Measurements from ENCODE around the gene CRLF1. TPM values are rescaled to one million over a fixed set of nuclear protein-coding genes. Genes with fewer than 3 reads are reported as not detected.

Gene CRLF1
- total and polyA plus RNA-seq, 2 experiments from 2014 or later = 8.6 to 59.2 TPM

GRCh38 chr19:18653853-18654252, 47.3 kb upstream of the CRLF1 start:
- TF ChIP-seq EZH2 (IDR thresholded peaks at IDR 0.05; ENCODE audit: insufficient read depth, poor library complexity, severe bottlenecking) = no peak
- no peak for TF ChIP-seq EZH2phosphoT487 (IDR thresholded peaks at IDR 0.05; ENCODE audit: insufficient read depth, low read depth)
- Histone ChIP-seq H2AFZ (no peak overlapping the region), H3K36me3 (ENCODE audit: low read depth) (no peaks in the 10 kb centered on the region), H3K4me3 (no peak overlapping the region), H3K9ac (no peak overlapping the region), H3K9me3 (ENCODE audit: low read depth) (no peaks in the 10 kb centered on the region), H3F3A (ENCODE audit: insufficient read depth) (peaks cover 8% of the 10 kb centered on the region; the same call in 1 of the 2 replicates), H3K9me2 (ENCODE audit: insufficient read depth) (no peaks in the 10 kb centered on the region), H3K27me3 (replicated peaks; ENCODE audit: insufficient read depth) (no peaks in the 10 kb centered on the region), H3K4me2 (ENCODE audit: unreplicated experiment) (no peak overlapping the region), H4K20me1 (ENCODE audit: insufficient read depth) (no peaks in the 10 kb centered on the region), H3K27ac (no peak overlapping the region), H3K4me1 (ENCODE audit: insufficient read depth) (peaks cover 22% of the 10 kb centered on the region), H3K79me2 (ENCODE audit: insufficient read depth) (no peaks in the 10 kb centered on the region)
- in situ Hi-C loops (cut with MboI) = no loop called here
- no peak for DNase-seq
- 40 to 90% methylated on average over 1 of the region's 1 CpG for WGBS, 2 experiments (ENCODE audit: low coverage in 1 of 2, low lambda C conversion rate in 2 of 2, missing lambda C conversion rate in 2 of 2)

GRCh38 chr19:18651733-18652132, 45.1 kb upstream of the CRLF1 start:
- Histone ChIP-seq H4K20me1 (ENCODE audit: insufficient read depth) (no peaks in the 10 kb centered on the region), H3K27ac (no peak overlapping the region), H3K4me2 (ENCODE audit: unreplicated experiment) (no peak overlapping the region), H3K36me3 (ENCODE audit: low read depth) (no peaks in the 10 kb centered on the region), H3K4me3 (no peak overlapping the region), H3K9me3 (ENCODE audit: low read depth) (no peaks in the 10 kb centered on the region), H3K27me3 (replicated peaks; ENCODE audit: insufficient read depth) (no peaks in the 10 kb centered on the region), H3K9me2 (ENCODE audit: insufficient read depth) (no peaks in the 10 kb centered on the region), H3F3A (ENCODE audit: insufficient read depth) (peaks cover 8% of the 10 kb centered on the region; the same call in 1 of the 2 replicates), H3K9ac (no peak overlapping the region), H3K79me2 (ENCODE audit: insufficient read depth) (no peaks in the 10 kb centered on the region), H2AFZ (no peak overlapping the region), H3K4me1 (ENCODE audit: insufficient read depth) (peaks cover 22% of the 10 kb centered on the region)
- DNase-seq = no peak
- TF ChIP-seq EZH2 (IDR thresholded peaks at IDR 0.05; ENCODE audit: insufficient read depth, poor library complexity, severe bottlenecking) (no peak), EZH2phosphoT487 (IDR thresholded peaks at IDR 0.05; ENCODE audit: insufficient read depth, low read depth) (no peak)
- 76 to 81% methylated on average over 6 of the region's 6 CpGs for WGBS, 2 experiments (ENCODE audit: low coverage in 1 of 2, low lambda C conversion rate in 2 of 2, missing lambda C conversion rate in 2 of 2)
- in situ Hi-C loops (cut with MboI) = no loop called here

- no peak overlapping the region for H3K4me3 ChIP-seq
- H3K4me2 ChIP-seq (ENCODE audit: unreplicated experiment) = no peak overlapping the region
- peak overlapping the region; percentile 78; the same call in 1 of the 2 replicates for H3K9ac ChIP-seq
- no peak overlapping the region for H2AFZ ChIP-seq
- no peaks in the 10 kb centered on the region for H3K9me3 ChIP-seq (ENCODE audit: low read depth)
- no peaks in the 10 kb centered on the region for H3K36me3 ChIP-seq (ENCODE audit: low read depth)
- H3F3A ChIP-seq (ENCODE audit: insufficient read depth) = peaks cover 8% of the 10 kb centered on the region; the same call in 1 of the 2 replicates
- DNase-seq = no peak
- no peaks in the 10 kb centered on the region for H3K9me2 ChIP-seq (ENCODE audit: insufficient read depth)
- TF ChIP-seq EZH2phosphoT487 (IDR thresholded peaks at IDR 0.05; ENCODE audit: insufficient read depth, low read depth) = no peak
- TF ChIP-seq EZH2 (IDR thresholded peaks at IDR 0.05; ENCODE audit: insufficient read depth, poor library complexity, severe bottlenecking) = no peak
- H3K27ac ChIP-seq = peak overlapping the region; percentile 87
- no peaks in the 10 kb centered on the region for H3K27me3 ChIP-seq (replicated peaks; ENCODE audit: insufficient read depth)
- in situ Hi-C loops (cut with MboI) = no loop called here
- no peaks in the 10 kb centered on the region for H3K79me2 ChIP-seq (ENCODE audit: insufficient read depth)
- whole genome bisulfite sequencing, 2 experiments (ENCODE audit: low coverage in 1 of 2, low lambda C conversion rate in 2 of 2, missing lambda C conversion rate in 2 of 2) = 100% methylated on average over 1 of the region's 1 CpG
- H3K4me1 ChIP-seq (ENCODE audit: insufficient read depth) = peaks cover 22% of the 10 kb centered on the region
- H4K20me1 ChIP-seq (ENCODE audit: insufficient read depth) = no peaks in the 10 kb centered on the region
Measured at GRCh38 chr19:18651300-18651699, 44.7 kb upstream of the CRLF1 start.

GRCh38 chr19:18650468-18651041, 44.0 kb upstream of the CRLF1 start:
- 1 to 3% methylated on average over 33 to 34 of the region's 34 CpGs for WGBS, 2 experiments (ENCODE audit: low coverage in 1 of 2, low lambda C conversion rate in 2 of 2, missing lambda C conversion rate in 2 of 2)
- no peaks in the 10 kb centered on the region for H4K20me1 ChIP-seq (ENCODE audit: insufficient read depth)

More at GRCh38 chr19:18650468-18651041, 44.0 kb upstream of the CRLF1 start:
- Histone ChIP-seq H3K36me3 (ENCODE audit: low read depth) (no peaks in the 10 kb centered on the region), H3K4me3 (peak overlapping the region; percentile 42), H3K27me3 (replicated peaks; ENCODE audit: insufficient read depth) (no peaks in the 10 kb centered on the region), H3K9me3 (ENCODE audit: low read depth) (no peaks in the 10 kb centered on the region), H3K9me2 (ENCODE audit: insufficient read depth) (no peaks in the 10 kb centered on the region), H2AFZ (peak overlapping the region; percentile 66), H3F3A (ENCODE audit: insufficient read depth) (peaks cover 8% of the 10 kb centered on the region; the same call in 1 of the 2 replicates), H3K4me2 (ENCODE audit: unreplicated experiment) (peak overlapping the region; percentile 72), H3K4me1 (ENCODE audit: insufficient read depth) (peaks cover 22% of the 10 kb centered on the region), H3K79me2 (ENCODE audit: insufficient read depth) (no peaks in the 10 kb centered on the region), H3K27ac (peak overlapping the region; percentile 87), H3K9ac (peak overlapping the region; percentile 78)
- in situ Hi-C loops (cut with MboI) = no loop called here
- no peak for TF ChIP-seq EZH2 (IDR thresholded peaks at IDR 0.05; ENCODE audit: insufficient read depth, poor library complexity, severe bottlenecking)
- no peak for TF ChIP-seq EZH2phosphoT487 (IDR thresholded peaks at IDR 0.05; ENCODE audit: insufficient read depth, low read depth)
- DNase-seq = peak; percentile 91

All from GM23248 (cell line).